HEK293 (cell line): Measurements from ENCODE around the gene CWF19L1.

Experiments used
- CTCF ChIA-PET: fragments of 350-600 bp; formaldehyde crosslinking; extraction: SDS; loops from one replicate; lab custom pipeline; 2021; ENCODE audit warnings: antibody characterized with exemption; lab: Yijun Ruan, JAX
- POLR2A ChIA-PET: fragments of 300-600 bp; formaldehyde crosslinking; extraction: SDS; loops from one replicate; lab custom pipeline; 2020; ENCODE audit warnings: antibody characterized with exemption, inconsistent platforms; lab: Yijun Ruan, JAX
- H3K27ac ChIP-seq: fragments of 200-500 bp; sonication (Bioruptor generic); 2 replicates; pipeline ENCODE4 v1.5.1; 2014; ENCODE audit warnings: low read depth, low read length, control low read depth, inconsistent platforms; ENCODE audit errors: extremely low read depth
- H3K36me3 ChIP-seq, 2 experiments: fragments of 200-500 bp in 1 of 2; sonication (Bioruptor generic) in 1 of 2; 1 replicate in 1 of 2; 2 replicates in 1 of 2; pipeline ENCODE4 v1.5.1; 2014 to 2017; ENCODE audit warnings: inconsistent platforms in 2 of 2, low read length in 2 of 2; ENCODE audit not compliant: control insufficient read depth in 2 of 2, insufficient read depth in 1 of 2
- H3K4me1 ChIP-seq: fragments of 200-500 bp; sonication (Bioruptor generic); 2 replicates; pipeline ENCODE4 v1.5.1; 2014; ENCODE audit warnings: mild to moderate bottlenecking, low read length, inconsistent platforms; ENCODE audit not compliant: control insufficient read depth, insufficient read depth
- H3K4me3 ChIP-seq: 2 replicates; pipeline ENCODE4 v1.5.1; 2011; ENCODE audit warnings: low read depth, mild to moderate bottlenecking, control low read depth, low read length, moderate library complexity
- H3K9me3 ChIP-seq: fragments of 200-500 bp; sonication (Bioruptor generic); 2 replicates; pipeline ENCODE4 v1.5.1; 2014; ENCODE audit warnings: low read depth, low read length, inconsistent platforms; ENCODE audit not compliant: control insufficient read depth, insufficient read depth
- BCL11B ChIP-seq: fragments of 450-650 bp; formaldehyde crosslinking; IDR thresholded peaks from 2 replicates; pipeline ENCODE4 v1.5.1; 2016; ENCODE audit warnings: low read depth, missing biosample characterization, missing genetic modification characterization
- IKZF3 ChIP-seq: fragments of 450-650 bp; IDR thresholded peaks from 2 replicates; pipeline ENCODE4 v1.5.0; 2018; ENCODE audit warnings: missing biosample characterization, mild to moderate bottlenecking, missing genetic modification characterization, moderate library complexity
- OVOL3 ChIP-seq: fragments of 450-650 bp; formaldehyde crosslinking; IDR thresholded peaks from 2 replicates; pipeline ENCODE4 v1.5.1; 2016; ENCODE audit warnings: missing biosample characterization, missing genetic modification characterization
- SP7 ChIP-seq: fragments of 450-650 bp; formaldehyde crosslinking; IDR thresholded peaks from 2 replicates; pipeline ENCODE4 v1.5.1; 2016; ENCODE audit warnings: missing biosample characterization, missing genetic modification characterization
- ZBTB48 ChIP-seq: fragments of 450-650 bp; formaldehyde crosslinking; IDR thresholded peaks from 2 replicates; pipeline ENCODE4 v1.5.1; 2016; ENCODE audit warnings: missing biosample characterization, missing genetic modification characterization
- ZBTB8A ChIP-seq: fragments of 450-650 bp; formaldehyde crosslinking; IDR thresholded peaks from 2 replicates; pipeline ENCODE4 v1.5.1; 2016; ENCODE audit warnings: missing biosample characterization, missing genetic modification characterization
- ZNF16 ChIP-seq: fragments of 450-650 bp; formaldehyde crosslinking; IDR thresholded peaks from 2 replicates; pipeline ENCODE4 v1.5.1; 2016; ENCODE audit warnings: low read depth, missing biosample characterization, missing genetic modification characterization
- ZNF23 ChIP-seq: fragments of 450-650 bp; formaldehyde crosslinking; IDR thresholded peaks from 2 replicates; pipeline ENCODE4 v1.5.1; 2016; ENCODE audit warnings: missing biosample characterization, missing genetic modification characterization, borderline replicate concordance
- ZNF292 ChIP-seq: fragments of 450-650 bp; formaldehyde crosslinking; IDR thresholded peaks from 2 replicates; pipeline ENCODE4 v1.5.1; 2016; ENCODE audit warnings: low read depth, missing biosample characterization, missing genetic modification characterization, borderline replicate concordance
- ZNF302 ChIP-seq: fragments of 450-650 bp; formaldehyde crosslinking; IDR thresholded peaks from 2 replicates; pipeline ENCODE4 v1.5.1; 2016; ENCODE audit warnings: missing biosample characterization, missing genetic modification characterization, low read depth
- ZNF404 ChIP-seq: fragments of 450-650 bp; formaldehyde crosslinking; IDR thresholded peaks from 2 replicates; pipeline ENCODE4 v1.5.1; 2017; ENCODE audit warnings: missing biosample characterization, missing genetic modification characterization
- ZNF514 ChIP-seq: fragments of 450-650 bp; formaldehyde crosslinking; IDR thresholded peaks from 2 replicates; pipeline ENCODE4 v1.5.1; 2016; ENCODE audit warnings: missing biosample characterization, missing genetic modification characterization
- ZNF555 ChIP-seq: fragments of 450-650 bp; formaldehyde crosslinking; conservative IDR thresholded peaks from 2 replicates; pipeline ENCODE4 v1.5.1; 2017; ENCODE audit warnings: missing biosample characterization, mild to moderate bottlenecking, missing genetic modification characterization, inconsistent platforms
- ZNF558 ChIP-seq: fragments of 450-650 bp; formaldehyde crosslinking; IDR thresholded peaks from 2 replicates; pipeline ENCODE4 v1.5.1; 2016; ENCODE audit warnings: missing biosample characterization, missing genetic modification characterization
- ZNF571 ChIP-seq: fragments of 450-650 bp; formaldehyde crosslinking; IDR thresholded peaks from 2 replicates; pipeline ENCODE4 v1.5.0; 2017; ENCODE audit warnings: missing biosample characterization, missing genetic modification characterization
- ZNF623 ChIP-seq: fragments of 450-650 bp; formaldehyde crosslinking; IDR thresholded peaks from 2 replicates; pipeline ENCODE4 v1.5.1; 2016; ENCODE audit warnings: missing biosample characterization, missing genetic modification characterization
- ZNF658 ChIP-seq: fragments of 450-650 bp; formaldehyde crosslinking; IDR thresholded peaks from 2 replicates; pipeline ENCODE4; 2016; ENCODE audit warnings: missing biosample characterization, missing genetic modification characterization
- ZNF701 ChIP-seq: fragments of 450-650 bp; formaldehyde crosslinking; IDR thresholded peaks from 2 replicates; pipeline ENCODE4 v1.5.1; 2016; ENCODE audit warnings: missing biosample characterization, missing genetic modification characterization
- ZSCAN23 ChIP-seq: fragments of 450-650 bp; formaldehyde crosslinking; IDR thresholded peaks from 2 replicates; pipeline ENCODE4 v1.5.1; 2016; ENCODE audit warnings: missing biosample characterization, missing genetic modification characterization
- ZSCAN30 ChIP-seq: fragments of 450-650 bp; IDR thresholded peaks from 2 replicates; pipeline ENCODE4 v1.5.1; 2018; ENCODE audit warnings: missing biosample characterization, mild to moderate bottlenecking, missing genetic modification characterization, moderate library complexity
- TF ChIP-seq, protein P1 (sequence below): fragments of 450-650 bp; formaldehyde crosslinking; IDR thresholded peaks from 2 replicates; pipeline ENCODE4 v1.5.1; 2016; ENCODE audit warnings: missing biosample characterization, missing genetic modification characterization
- TF ChIP-seq, protein P2 (sequence below): fragments of 450-650 bp; formaldehyde crosslinking; IDR thresholded peaks from 2 replicates; pipeline ENCODE4 v1.5.1; 2016; ENCODE audit warnings: missing biosample characterization, missing genetic modification characterization
- TF ChIP-seq, protein P3 (sequence below): fragments of 450-650 bp; formaldehyde crosslinking; IDR thresholded peaks from 2 replicates; pipeline ENCODE4 v1.5.1; 2016; ENCODE audit warnings: missing biosample characterization, missing genetic modification characterization

CWF19L1 gene

DNA sequence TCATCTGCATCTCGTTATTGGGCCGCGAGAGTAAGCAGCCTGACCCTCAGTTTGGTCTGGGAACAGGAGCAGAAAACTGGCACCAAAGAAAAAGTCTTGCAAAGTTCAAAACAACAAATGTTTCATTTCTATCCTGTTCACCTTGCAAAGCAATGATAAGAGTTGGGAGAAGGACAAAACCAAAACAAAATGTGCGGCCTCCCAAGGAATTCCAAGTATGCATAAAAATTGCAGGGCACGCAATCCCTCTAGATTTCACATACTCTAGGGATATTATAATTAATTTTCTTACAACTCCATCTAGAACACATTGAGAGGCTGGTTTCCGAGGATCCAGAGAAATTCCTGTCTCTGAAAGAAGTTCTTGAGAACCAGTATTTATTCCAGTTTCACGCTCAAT is 58.1 kb downstream of the CWF19L1 start:
- peaks cover 81 to 89% of the 10 kb centered on the region in 2 experiments for H3K36me3 ChIP-seq
- TF ChIP-seq ZNF514 (no peak), OVOL3 (tag by site-specific recombination) (no peak), ZNF658 (tag by site-specific recombination) (no peak), ZNF404 (tag by site-specific recombination) (no peak), ZNF623 (tag by site-specific recombination) (no peak), ZSCAN30 (tag by site-specific recombination) (no peak), ZBTB48 (tag by site-specific recombination) (no peak), ZNF292 (tag by site-specific recombination) (no peak), ZNF571 (tag by site-specific recombination) (no peak), ZNF23 (tag by site-specific recombination) (no peak)
- TF ChIP-seq, protein P1, sequence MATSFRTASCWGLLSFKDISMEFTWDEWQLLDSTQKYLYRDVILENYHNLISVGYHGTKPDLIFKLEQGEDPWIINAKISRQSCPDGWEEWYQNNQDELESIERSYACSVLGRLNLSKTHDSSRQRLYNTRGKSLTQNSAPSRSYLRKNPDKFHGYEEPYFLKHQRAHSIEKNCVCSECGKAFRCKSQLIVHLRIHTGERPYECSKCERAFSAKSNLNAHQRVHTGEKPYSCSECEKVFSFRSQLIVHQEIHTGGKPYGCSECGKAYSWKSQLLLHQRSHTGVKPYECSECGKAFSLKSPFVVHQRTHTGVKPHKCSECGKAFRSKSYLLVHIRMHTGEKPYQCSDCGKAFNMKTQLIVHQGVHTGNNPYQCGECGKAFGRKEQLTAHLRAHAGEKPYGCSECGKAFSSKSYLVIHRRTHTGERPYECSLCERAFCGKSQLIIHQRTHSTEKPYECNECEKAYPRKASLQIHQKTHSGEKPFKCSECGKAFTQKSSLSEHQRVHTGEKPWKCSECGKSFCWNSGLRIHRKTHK = no peak
- TF ChIP-seq, all 188 proteins: peak for 0
- CTCF ChIA-PET = no interaction called here
- H3K4me3 ChIP-seq = no peak overlapping the region
- no peak overlapping the region for H3K27ac ChIP-seq
- H3K9me3 ChIP-seq = no peaks in the 10 kb centered on the region
- H3K4me1 ChIP-seq = no peaks in the 10 kb centered on the region
- POLR2A ChIA-PET = no interaction called here

DNA sequence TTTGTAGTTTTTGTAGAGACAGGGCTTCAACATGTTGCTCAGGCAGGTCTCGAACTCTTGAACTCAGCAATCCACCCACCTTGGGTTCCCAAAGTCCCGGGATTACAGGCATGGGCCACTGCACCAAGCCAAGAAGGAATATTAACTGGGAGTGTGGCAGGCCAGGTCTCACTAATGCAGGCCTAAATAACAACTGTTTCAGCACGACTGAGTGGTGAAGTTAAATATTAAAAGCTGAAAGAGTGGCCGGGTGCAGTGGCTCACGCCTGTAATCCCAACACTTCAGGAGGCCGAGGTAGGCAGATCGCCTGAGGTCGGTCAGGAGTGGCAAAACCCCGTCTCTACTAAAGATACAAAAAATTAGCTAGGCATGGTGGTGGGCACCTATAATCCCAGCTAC is 59.2 kb downstream of the CWF19L1 start:
- H3K36me3 ChIP-seq = peaks cover 82 to 89% of the 10 kb centered on the region in 2 experiments
- no peaks in the 10 kb centered on the region for H3K4me1 ChIP-seq
- POLR2A ChIA-PET = no interaction called here
- H3K27ac ChIP-seq = no peak overlapping the region
- H3K4me3 ChIP-seq = no peak overlapping the region
- CTCF ChIA-PET = interaction anchor here (0.6 to 1.0 kb wide), 2 partner anchors 16 to 163 kb away, joined by 3 read pairs; no protein-coding TSS in a partner anchor
- TF ChIP-seq ZNF404 (tag by site-specific recombination) (no peak), ZNF555 (tag by site-specific recombination) (no peak), IKZF3 (tag by site-specific recombination) (no peak), BCL11B (tag by site-specific recombination) (no peak), ZSCAN23 (tag by site-specific recombination) (no peak), ZBTB8A (tag by site-specific recombination) (no peak), ZNF302 (tag by site-specific recombination) (no peak), ZNF558 (tag by site-specific recombination) (no peak), ZNF701 (tag by site-specific recombination) (no peak), ZNF16 (no peak), SP7 (tag by site-specific recombination) (no peak)
- TF ChIP-seq, protein P2, sequence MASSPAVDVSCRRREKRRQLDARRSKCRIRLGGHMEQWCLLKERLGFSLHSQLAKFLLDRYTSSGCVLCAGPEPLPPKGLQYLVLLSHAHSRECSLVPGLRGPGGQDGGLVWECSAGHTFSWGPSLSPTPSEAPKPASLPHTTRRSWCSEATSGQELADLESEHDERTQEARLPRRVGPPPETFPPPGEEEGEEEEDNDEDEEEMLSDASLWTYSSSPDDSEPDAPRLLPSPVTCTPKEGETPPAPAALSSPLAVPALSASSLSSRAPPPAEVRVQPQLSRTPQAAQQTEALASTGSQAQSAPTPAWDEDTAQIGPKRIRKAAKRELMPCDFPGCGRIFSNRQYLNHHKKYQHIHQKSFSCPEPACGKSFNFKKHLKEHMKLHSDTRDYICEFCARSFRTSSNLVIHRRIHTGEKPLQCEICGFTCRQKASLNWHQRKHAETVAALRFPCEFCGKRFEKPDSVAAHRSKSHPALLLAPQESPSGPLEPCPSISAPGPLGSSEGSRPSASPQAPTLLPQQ (tag by site-specific recombination) = no peak
- TF ChIP-seq, protein P3, sequence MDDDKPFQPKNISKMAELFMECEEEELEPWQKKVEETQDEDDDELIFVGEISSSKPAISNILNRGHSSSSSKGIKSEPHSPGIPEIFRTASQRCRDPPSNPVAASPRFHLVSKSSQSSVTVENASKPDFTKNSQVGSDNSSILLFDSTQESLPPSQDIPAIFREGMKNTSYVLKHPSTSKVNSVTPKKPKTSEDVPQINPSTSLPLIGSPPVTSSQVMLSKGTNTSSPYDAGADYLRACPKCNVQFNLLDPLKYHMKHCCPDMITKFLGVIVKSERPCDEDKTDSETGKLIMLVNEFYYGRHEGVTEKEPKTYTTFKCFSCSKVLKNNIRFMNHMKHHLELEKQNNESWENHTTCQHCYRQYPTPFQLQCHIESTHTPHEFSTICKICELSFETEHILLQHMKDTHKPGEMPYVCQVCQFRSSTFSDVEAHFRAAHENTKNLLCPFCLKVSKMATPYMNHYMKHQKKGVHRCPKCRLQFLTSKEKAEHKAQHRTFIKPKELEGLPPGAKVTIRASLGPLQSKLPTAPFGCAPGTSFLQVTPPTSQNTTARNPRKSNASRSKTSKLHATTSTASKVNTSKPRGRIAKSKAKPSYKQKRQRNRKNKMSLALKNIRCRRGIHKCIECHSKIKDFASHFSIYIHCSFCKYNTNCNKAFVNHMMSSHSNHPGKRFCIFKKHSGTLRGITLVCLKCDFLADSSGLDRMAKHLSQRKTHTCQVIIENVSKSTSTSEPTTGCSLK (tag by site-specific recombination) = no peak
- TF ChIP-seq, all 188 proteins: peak for 0
- no peaks in the 10 kb centered on the region for H3K9me3 ChIP-seq
